K562 (cell line): ENCODE measurements around the gene LILRA6. TPM values are rescaled to one million over a fixed set of nuclear protein-coding genes. Genes with fewer than 3 reads are reported as not detected.
A peak's percentile ranks its signal among the peaks of the same experiment; 100 is the strongest.

Experiments used
- AFF1 ChIP-seq, 2 experiments: fragments of 450-650 bp; IDR thresholded peaks; 2 replicates each; pipeline ENCODE4 v1.6.1; 2018; ENCODE audit warnings: mild to moderate bottlenecking in 2 of 2, low read depth in 1 of 2; ENCODE audit not compliant: partially characterized antibody in 2 of 2
- ARNT ChIP-seq, 2 experiments: fragments of 450-650 bp; IDR thresholded peaks; 2 replicates each; pipeline ENCODE4 v1.6.1; 2016; ENCODE audit warnings: mild to moderate bottlenecking in 1 of 2
- ATF3 ChIP-seq, 2 experiments: fragments of 450-650 bp in 1 of 2; sonication (generic) in 1 of 2; formaldehyde crosslinking in 1 of 2; IDR thresholded peaks in 1 of 2; conservative IDR thresholded peaks in 1 of 2; 2 replicates each; pipeline versions ENCODE4 v1.6.1 to v1.8.1; 2016 to 2023; ENCODE audit warnings: mild to moderate bottlenecking in 2 of 2, moderate library complexity in 2 of 2, inconsistent platforms in 1 of 2, missing genetic modification reagents in 1 of 2
- EP300 ChIP-seq: IDR thresholded peaks from 2 replicates; pipeline ENCODE4 v1.6.1; 2012; ENCODE audit warnings: low read length, improper control_type of control experiment
- ETV6 ChIP-seq, 3 experiments: fragments of 150-350 bp in 1 of 3; sonication (generic) in 1 of 3; formaldehyde crosslinking in 1 of 3; IDR thresholded peaks; 2 replicates each; pipeline versions ENCODE4 v1.6.1 to v1.8.0; 2014 to 2022; ENCODE audit warnings: borderline replicate concordance in 2 of 3, low read depth in 2 of 3, antibody characterized with exemption in 1 of 3, low read length in 1 of 3, mild to moderate bottlenecking in 1 of 3, missing genetic modification reagents in 1 of 3
- KDM5B ChIP-seq: fragments of 200-600 bp; sonication (generic); IDR thresholded peaks from 2 replicates; pipeline ENCODE4 v1.6.1; 2012; ENCODE audit warnings: low read depth, mild to moderate bottlenecking, moderate library complexity, low read length, control low read depth, inconsistent platforms; ENCODE audit not compliant: insufficient replicate concordance
- MBD1 ChIP-seq: fragments of 250-450 bp; sonication (Bioruptor Pico); IDR thresholded peaks from 2 replicates; pipeline ENCODE4 v1.8.0; 2022; ENCODE audit warnings: inconsistent platforms
- MCM5 ChIP-seq: fragments of 450-650 bp; IDR thresholded peaks from 2 replicates; pipeline ENCODE4 v1.6.1; 2016; ENCODE audit warnings: low read depth
- MLLT1 ChIP-seq, 2 experiments: fragments of 450-650 bp; IDR thresholded peaks; 2 replicates each; pipeline ENCODE4 v1.6.1; 2016
- NR2F6 ChIP-seq: fragments of 450-650 bp; formaldehyde crosslinking; IDR thresholded peaks from 2 replicates; pipeline ENCODE4 v1.4.0; 2020; ENCODE audit warnings: mild to moderate bottlenecking
- TEAD2 ChIP-seq: fragments of 450-650 bp; IDR thresholded peaks from 2 replicates; pipeline ENCODE4 v1.6.1; 2016; ENCODE audit warnings: missing genetic modification characterization, control low read depth, missing compliant biosample characterization
- U2AF2 ChIP-seq: fragments of 200-400 bp; formaldehyde crosslinking; optimal IDR thresholded peaks from 2 replicates; pipeline ENCODE3; 2017; ENCODE audit warnings: low read depth, mild to moderate bottlenecking, low read length
- ZC3H8 ChIP-seq: fragments of 450-650 bp; IDR thresholded peaks from 2 replicates; pipeline ENCODE4 v1.6.1; 2017
- ZNF12 ChIP-seq: sonication (generic); formaldehyde crosslinking; IDR thresholded peaks from 2 replicates; pipeline ENCODE4 v1.4.0; 2020; ENCODE audit warnings: mild to moderate bottlenecking, missing genetic modification reagents
- ZNF740 ChIP-seq, 3 experiments: fragments of 200-800 bp in 1 of 3; sonication (Bioruptor generic) in 1 of 3; sonication (generic) in 1 of 3; formaldehyde crosslinking in 1 of 3; IDR thresholded peaks; 2 replicates each; pipeline versions ENCODE4 v1.6.1 to v1.8.0; 2016 to 2022; ENCODE audit warnings: mild to moderate bottlenecking in 2 of 3, missing compliant biosample characterization in 2 of 3, missing genetic modification characterization in 2 of 3, missing genetic modification reagents in 1 of 3
- ZNF766 ChIP-seq: fragments of 200-800 bp; sonication (Bioruptor generic); conservative IDR thresholded peaks from 2 replicates; pipeline ENCODE4 v1.6.1; 2016; ENCODE audit warnings: missing genetic modification characterization, missing compliant biosample characterization
- polyA plus RNA-seq, 8 experiments: library from polyadenylated mRNA; depleted of rRNA in 4 of 8; stranded (reverse) in 5 of 8; unstranded in 3 of 8; fragments of >200 nt; fragmentation: Nextera tagmentation in 2 of 8; fragmentation: Illumina TruSeq in 1 of 8; extraction: Ambion mirVana in 2 of 8; extraction: Trizol in 1 of 8; gene quantifications; 2 replicates each; pipeline versions ENCODE4 v1.2.1 to v1.2.3, GENCODE V29; 2011 to 2014; ENCODE audit warnings: inconsistent platforms in 1 of 8, missing spikeins in 1 of 8
- total RNA-seq, 7 experiments: library from RNA; depleted of rRNA in 6 of 7; stranded (reverse); fragments of >200 nt in 6 of 7; fragmentation: Illumina TruSeq in 2 of 7; extraction: Trizol in 2 of 7; gene quantifications; 2 replicates each; pipeline versions ENCODE4 v1.2.1 to v1.2.3, GENCODE V29; 2011 to 2021; ENCODE audit warnings: low replicate concordance in 1 of 7

Gene LILRA6
- total and polyA plus RNA-seq, 9 of the 15 experiments (the other 6 are each of a cell fraction or from before 2014, with no cell fraction given) = 0.03 TPM; not detected in 8

- TF ChIP-seq ZNF766 (CRISPR knock-in tag) = no peak
- TF ChIP-seq ARNT (IDR thresholded peaks at IDR 0.05) = no peak
- TF ChIP-seq ZC3H8 = no peak
- no peak for TF ChIP-seq MCM5
- peak; percentile 38; the same call in 1 of the 2 replicates for TF ChIP-seq EP300
- 0 out of 2 replicates have a peak, but pooled peaks have one; percentile 45 for TF ChIP-seq NR2F6 (CRISPR knock-in tag)
- TF ChIP-seq MBD1 (CRISPR knock-in tag) = no peak
- no peak for TF ChIP-seq MLLT1 (IDR thresholded peaks at IDR 0.05)
- TF ChIP-seq ETV6 (IDR thresholded peaks at IDR 0.05; ENCODE audit: borderline replicate concordance in 1 of 2, low read depth in 2 of 2, low read length in 1 of 2) = no peak
- TF ChIP-seq ETV6 (CRISPR knock-in tag; IDR thresholded peaks at IDR 0.05; ENCODE audit: borderline replicate concordance) = no peak
- no peak for TF ChIP-seq ZNF740 (CRISPR knock-in tag; IDR thresholded peaks at IDR 0.05)
- no peak for TF ChIP-seq ZNF740 (tag; IDR thresholded peaks at IDR 0.05)
- TF ChIP-seq U2AF2 = no peak
- TF ChIP-seq KDM5B = no peak
- 0 out of 2 replicates have a peak, but pooled peaks have one; percentile 48 for TF ChIP-seq ZNF12
- no peak for TF ChIP-seq AFF1 (IDR thresholded peaks at IDR 0.05; ENCODE audit: low read depth in 1 of 2, partially characterized antibody in 2 of 2)
- TF ChIP-seq ATF3 (IDR thresholded peaks at IDR 0.05) = peak; percentile 64
- no peak for TF ChIP-seq ATF3 (CRISPR knock-in tag; conservative IDR thresholded peaks at IDR 0.05)
- no peak for TF ChIP-seq TEAD2
Measured at GRCh38 chr19:54231077-54231931, 11.3 kb downstream of the LILRA6 start (continued).
